Uterus (tissue), 4 donors: Measurements from ENCODE around the gene TGFBR1. TPM values are rescaled to one million over a fixed set of nuclear protein-coding genes. Genes with fewer than 3 reads are reported as not detected.

Source experiments
- DNase-seq, 2 donors: peaks; one replicate each; pipeline ENCODE4 v3.0.0-alpha.2; 2019 to 2020
- H3K27ac ChIP-seq, 2 donors: fragments of 200-600 bp; sonication (generic); 1 replicate in 1 of 2; 2 replicates in 1 of 2; pipeline ENCODE4 v1.5.1; 2016 to 2018
- H3K27me3 ChIP-seq, 2 donors: fragments of 200-600 bp; sonication (generic); one replicate each; pipeline ENCODE4 v1.5.1; 2018 to 2019; ENCODE audit warnings: control low read depth in 1 of 2
- H3K36me3 ChIP-seq, 2 donors: fragments of 200-600 bp; sonication (generic); one replicate each; pipeline ENCODE4 v1.5.1; 2019; ENCODE audit warnings: control low read depth in 1 of 2
- H3K4me1 ChIP-seq, 2 donors: fragments of 200-600 bp; sonication (generic); one replicate each; pipeline ENCODE4 v1.5.1; 2018 to 2019; ENCODE audit warnings: control low read depth in 1 of 2
- H3K4me3 ChIP-seq, 2 donors: fragments of 200-600 bp; sonication (generic); 1 replicate in 1 of 2; 2 replicates in 1 of 2; pipeline ENCODE4 v1.5.1; 2018 to 2019; ENCODE audit warnings: mild to moderate bottlenecking in 1 of 2
- H3K9me3 ChIP-seq, 2 donors: fragments of 200-600 bp; sonication (generic); one replicate each; pipeline ENCODE4 v1.5.1; 2019; ENCODE audit warnings: control low read depth in 1 of 2
- CTCF ChIP-seq, 4 experiments: fragments of 200-600 bp in 2 of 4; fragments of 450-650 bp in 2 of 4; sonication (generic) in 2 of 4; IDR thresholded peaks; one replicate each; pipeline ENCODE4 v1.5.1; 2016 to 2019; ENCODE audit warnings: antibody characterized with exemption in 4 of 4, mild to moderate bottlenecking in 2 of 4, moderate library complexity in 1 of 4
- POLR2A ChIP-seq, 2 donors: fragments of 450-650 bp; IDR thresholded peaks; one replicate each; pipeline ENCODE4 v1.6.1; 2016; ENCODE audit warnings: antibody characterized with exemption in 2 of 2, mild to moderate bottlenecking in 1 of 2, moderate library complexity in 1 of 2
- intact Hi-C: fragments of 100-400 bp; cut with DNase I; formaldehyde crosslinking; loops from one replicate; pipeline ENCODE4 v1.15.1; 2023; ENCODE audit warnings: low total_unique reads
- total RNA-seq, 4 donors: library from RNA; depleted of rRNA in 3 of 4; stranded (reverse); fragments of >200 nt in 3 of 4; gene quantifications; one replicate each; pipeline versions ENCODE4 v1.1.0 to v1.2.4, GENCODE V29; 2014 to 2023
- donor health status: DM: yes; HTN: yes; CAD: no.

TGFBR1 gene
- total RNA-seq, 4 donors from 2014 or later = 27.1 to 101 (median 41.3) TPM

GRCh38 chr9:99057665-99058625 lies 47.0 kb upstream of the TGFBR1 start:
- Histone ChIP-seq H3K4me1 (no peaks in the 10 kb centered on the region), H3K36me3 (no peaks in the 10 kb centered on the region), H3K9me3 (no peaks in the 10 kb centered on the region), H3K27me3 (no peaks in the 10 kb centered on the region), H3K4me3 (no peak overlapping the region), H3K27ac (peak overlapping the region in 1 of 2 donors; percentile 56)
- intact Hi-C loops = no loop called here
- no peak for DNase-seq
- TF ChIP-seq CTCF (IDR thresholded peaks at IDR 0.05) (no peak), POLR2A (IDR thresholded peaks at IDR 0.05) (no peak)

DNA sequence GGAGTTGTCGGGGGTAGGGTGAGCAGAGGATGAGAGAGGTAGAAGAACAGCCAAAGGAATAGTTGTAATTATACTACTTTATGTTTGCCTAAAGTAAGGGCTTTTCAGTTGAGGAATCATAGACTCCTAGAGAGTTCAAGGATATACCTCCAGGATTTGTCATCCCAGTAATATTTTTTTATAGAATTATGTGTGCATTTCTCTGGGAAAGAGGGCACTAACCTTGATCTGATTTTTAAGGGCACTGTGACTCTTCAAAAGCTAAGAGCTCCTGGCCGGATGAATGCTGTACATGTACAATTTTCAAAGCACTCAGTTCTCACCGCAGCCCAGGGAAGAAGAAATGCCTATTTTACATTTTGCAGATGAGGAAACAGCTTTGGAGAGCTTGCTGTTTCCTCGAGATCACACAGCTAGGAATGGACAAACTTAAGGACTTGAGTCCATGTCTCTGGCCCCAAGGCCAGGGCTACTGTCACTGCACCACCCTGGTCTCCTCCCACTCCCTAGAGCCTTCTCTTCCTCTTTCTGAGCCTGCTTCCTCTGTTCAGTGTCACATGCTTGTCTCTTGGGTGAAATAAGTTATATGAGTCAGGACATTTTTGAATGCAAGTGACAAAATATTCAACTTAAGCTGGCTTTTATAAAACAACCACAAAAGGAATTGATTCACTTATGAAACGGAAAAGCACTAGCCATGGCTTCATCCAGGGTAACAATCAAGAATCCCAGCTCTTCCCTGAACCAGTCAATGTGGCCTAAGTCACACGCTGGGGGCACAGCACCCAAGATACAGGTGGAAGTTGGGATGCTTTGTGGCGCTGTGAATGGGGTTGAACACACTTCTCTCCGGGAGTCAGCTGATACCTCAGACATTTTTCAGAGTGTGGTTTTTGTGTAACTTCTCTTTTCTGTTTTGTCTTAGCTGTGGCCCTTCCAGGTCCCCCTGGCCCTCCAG lies 45.7 kb upstream of the TGFBR1 start:
- no peaks in the 10 kb centered on the region for H3K36me3 ChIP-seq
- DNase-seq = no peak
- H3K4me3 ChIP-seq = no peak overlapping the region
- H3K27ac ChIP-seq = peak overlapping the region; percentile 9 to 56
- H3K27me3 ChIP-seq = no peaks in the 10 kb centered on the region
- no peaks in the 10 kb centered on the region for H3K4me1 ChIP-seq
- TF ChIP-seq CTCF (IDR thresholded peaks at IDR 0.05) (no peak), POLR2A (IDR thresholded peaks at IDR 0.05) (no peak)
- intact Hi-C loops = no loop called here
- H3K9me3 ChIP-seq = no peaks in the 10 kb centered on the region

DNA sequence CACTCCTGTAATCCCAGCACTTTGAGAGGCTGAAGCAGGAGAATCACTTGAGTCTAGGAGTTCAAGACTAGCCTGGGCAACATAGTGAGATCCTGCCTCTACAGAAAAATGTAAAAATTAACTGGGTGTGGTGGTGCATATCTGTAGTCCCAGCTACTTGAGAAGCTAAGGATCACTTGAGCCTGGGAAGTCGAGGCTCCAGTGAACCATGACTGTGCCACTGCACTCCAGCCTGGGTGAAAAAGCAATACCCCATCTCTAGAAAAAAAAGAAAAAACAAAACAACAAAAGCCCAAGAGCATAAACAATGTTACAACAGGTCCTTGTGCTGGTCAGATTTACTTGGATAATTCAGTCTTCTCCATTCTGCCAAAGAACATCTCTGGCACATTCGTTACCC lies 44.3 kb upstream of the TGFBR1 start:
- no peaks in the 10 kb centered on the region for H3K27me3 ChIP-seq
- H3K4me3 ChIP-seq = no peak overlapping the region
- no peak for DNase-seq
- intact Hi-C loops = no loop called here
- H3K36me3 ChIP-seq = no peaks in the 10 kb centered on the region
- TF ChIP-seq POLR2A (IDR thresholded peaks at IDR 0.05) (no peak), CTCF (IDR thresholded peaks at IDR 0.05) (no peak)
- H3K9me3 ChIP-seq = no peaks in the 10 kb centered on the region
- no peaks in the 10 kb centered on the region for H3K4me1 ChIP-seq
- H3K27ac ChIP-seq = no peak overlapping the region

DNA sequence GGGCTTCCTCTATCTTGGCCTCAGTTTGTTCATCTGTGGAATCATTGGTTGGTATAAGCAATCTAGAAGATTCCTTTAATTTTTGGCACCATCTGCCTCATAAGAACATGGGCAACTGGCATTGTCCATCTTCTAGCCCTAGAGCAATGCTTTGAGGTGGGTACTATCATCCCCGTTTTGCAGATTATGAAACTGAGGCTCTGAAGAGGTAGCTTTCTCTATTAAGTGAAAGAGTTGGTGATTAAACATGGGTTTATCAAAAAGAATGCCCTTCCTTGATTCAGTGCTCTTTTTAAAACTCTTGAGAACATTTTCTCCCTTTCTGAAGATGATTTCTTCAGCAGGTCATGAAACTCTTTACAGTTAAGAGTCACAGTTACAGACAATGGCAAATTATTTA lies 42.4 kb upstream of the TGFBR1 start:
- Histone ChIP-seq H3K27ac (no peak overlapping the region), H3K4me3 (no peak overlapping the region), H3K27me3 (no peaks in the 10 kb centered on the region), H3K4me1 (no peaks in the 10 kb centered on the region), H3K36me3 (no peaks in the 10 kb centered on the region), H3K9me3 (no peaks in the 10 kb centered on the region)
- DNase-seq = no peak
- intact Hi-C loops = no loop called here
- TF ChIP-seq CTCF (IDR thresholded peaks at IDR 0.05) (no peak), POLR2A (IDR thresholded peaks at IDR 0.05) (no peak)
